ENCODE results near the gene EXOC2.

The EXOC2 gene

GRCh38 chr6:437037-437392, 255.9 kb downstream of the EXOC2 start:
- no peak overlapping the region for H3K27ac ChIP-seq
- H3K4me3 ChIP-seq: no peak overlapping the region
- TF ChIP-seq FOXP2 (optimal IDR thresholded peaks at IDR 0.05; ENCODE audit: control extremely low read depth, extremely low read length, insufficient read depth) (no peak), EZH2 (IDR thresholded peaks at IDR 0.05) (no peak)
- no peaks in the 10 kb centered on the region for H3K9me3 ChIP-seq (ENCODE audit: low read depth, low read length)
- no peak for DNase-seq (ENCODE audit: low read depth, low spot score)
- H3K36me3 ChIP-seq (ENCODE audit: insufficient read depth, low read length): no peaks in the 10 kb centered on the region
- no peak overlapping the region for H3K9ac ChIP-seq (ENCODE audit: insufficient read length)

DNA sequence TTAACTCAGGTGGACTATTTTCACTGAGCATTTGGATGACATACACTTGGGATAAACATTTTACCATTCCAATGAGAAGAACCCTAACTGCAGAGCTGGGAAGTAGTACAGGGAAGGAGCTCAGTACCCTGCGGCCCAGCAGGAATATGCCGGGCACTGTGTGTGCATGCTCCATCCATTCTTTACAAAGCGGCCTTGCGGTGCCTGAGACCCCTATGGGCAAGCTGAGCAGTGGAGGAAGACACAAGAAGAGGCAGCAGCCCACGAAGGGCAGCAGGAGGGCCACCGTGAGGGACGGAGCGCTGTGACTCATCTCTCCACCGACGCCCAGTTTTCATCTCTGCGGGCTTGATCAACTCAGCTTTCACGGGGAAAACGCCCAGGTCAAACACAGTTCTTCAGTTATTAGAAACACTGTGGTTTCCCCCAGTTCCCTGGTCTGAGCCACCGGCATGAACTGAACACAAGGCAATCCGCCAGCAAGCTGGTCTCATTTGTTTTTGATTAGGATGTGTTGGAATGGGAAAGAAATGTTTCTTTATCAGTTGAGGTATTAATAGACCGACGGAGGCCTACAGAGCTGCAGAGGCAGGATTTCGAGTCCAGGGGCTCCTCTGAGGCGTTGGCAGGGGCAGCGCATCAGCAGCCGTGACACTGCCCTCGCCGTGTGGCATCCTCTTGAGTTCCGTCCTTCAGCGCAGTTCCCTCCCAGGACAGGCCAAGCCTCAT, 256.5 kb downstream of the EXOC2 start:
- TF ChIP-seq POLR2AphosphoS5 (IDR thresholded peaks at IDR 0.05; ENCODE audit: borderline replicate concordance, low read depth, low read length) (no peak), EZH2 (IDR thresholded peaks at IDR 0.05) (no peak), FOXP2 (optimal IDR thresholded peaks at IDR 0.05; ENCODE audit: control extremely low read depth, extremely low read length, insufficient read depth) (no peak)
- Histone ChIP-seq H3K9me3 (ENCODE audit: low read depth, low read length) (no peaks in the 10 kb centered on the region), H3K36me3 (ENCODE audit: insufficient read depth, low read length) (no peaks in the 10 kb centered on the region), H3K9ac (ENCODE audit: insufficient read length) (no peak overlapping the region), H3K4me3 (no peak overlapping the region), H3K27ac (no peak overlapping the region)
- no peak for DNase-seq (ENCODE audit: low read depth, low spot score)

GRCh38 chr6:435441-436307, 257.3 kb downstream of the EXOC2 start:
- TF ChIP-seq FOXP2 (optimal IDR thresholded peaks at IDR 0.05; ENCODE audit: control extremely low read depth, extremely low read length, insufficient read depth) (no peak), POLR2AphosphoS5 (IDR thresholded peaks at IDR 0.05; ENCODE audit: borderline replicate concordance, low read depth, low read length) (no peak), EZH2 (IDR thresholded peaks at IDR 0.05) (no peak)
- H3K27ac ChIP-seq: no peak overlapping the region
- DNase-seq (ENCODE audit: low read depth, low spot score): no peak
- no peaks in the 10 kb centered on the region for H3K36me3 ChIP-seq (ENCODE audit: insufficient read depth, low read length)
- no peak overlapping the region for H3K9ac ChIP-seq (ENCODE audit: insufficient read length)
- no peaks in the 10 kb centered on the region for H3K9me3 ChIP-seq (ENCODE audit: low read depth, low read length)
- H3K4me3 ChIP-seq: no peak overlapping the region

Data from SK-N-MC (cell line).